ENCODE measurements around the gene COL19A1.

COL19A1 gene

GRCh38 chr6:70150521-70150920, 284.2 kb downstream of the COL19A1 start:
- Histone ChIP-seq H3K36me3 (replicated peaks; ENCODE audit: insufficient read depth, low read length) (no peaks in the 10 kb centered on the region), H3K4me1 (ENCODE audit: low read length) (no peaks in the 10 kb centered on the region), H3K27me3 (replicated peaks; ENCODE audit: insufficient read depth, low read length) (no peaks in the 10 kb centered on the region), H3K79me2 (ENCODE audit: low read length) (no peaks in the 10 kb centered on the region), H4K20me1 (ENCODE audit: insufficient read depth, low read length) (no peaks in the 10 kb centered on the region), H3K4me3 (ENCODE audit: low read length) (no peak overlapping the region), H3K4me2 (ENCODE audit: low read depth, low read length) (no peak overlapping the region), H3K27ac (ENCODE audit: low read length) (no peak overlapping the region), H3K9me3 (replicated peaks; ENCODE audit: insufficient read depth, low read length) (no peaks in the 10 kb centered on the region), H3F3A (ENCODE audit: insufficient read depth, low read length) (no peaks in the 10 kb centered on the region), H2AFZ (ENCODE audit: low read length) (no peak overlapping the region), H3K9me2 (replicated peaks; ENCODE audit: insufficient read depth, low read length) (no peaks in the 10 kb centered on the region), H3K9ac (ENCODE audit: low read length) (no peak overlapping the region)
- TF ChIP-seq EZH2phosphoT487 (IDR thresholded peaks at IDR 0.05; ENCODE audit: low read length): no peak
- DNase-seq: no peak

DNA sequence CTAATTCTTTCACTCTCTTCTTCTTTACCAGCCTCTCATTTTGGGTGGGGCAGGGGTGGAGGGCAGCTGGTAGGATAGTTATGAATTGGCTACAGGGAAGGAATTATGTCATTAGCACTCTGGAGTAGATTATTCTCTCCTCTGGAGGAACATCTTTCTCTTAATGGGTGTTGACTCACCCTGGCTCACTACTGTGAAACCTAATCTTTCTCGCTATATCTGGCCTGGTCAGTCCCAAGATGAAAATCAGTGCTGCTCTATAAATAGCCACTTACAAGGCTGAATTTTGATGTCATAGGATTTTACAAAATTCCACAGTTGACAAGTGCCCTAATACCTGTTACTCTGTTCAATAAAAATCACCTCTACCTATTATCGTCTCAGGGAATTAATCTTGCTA, 285.3 kb downstream of the COL19A1 start:
- H3K4me2 ChIP-seq (ENCODE audit: low read depth, low read length): no peak overlapping the region

DNA sequence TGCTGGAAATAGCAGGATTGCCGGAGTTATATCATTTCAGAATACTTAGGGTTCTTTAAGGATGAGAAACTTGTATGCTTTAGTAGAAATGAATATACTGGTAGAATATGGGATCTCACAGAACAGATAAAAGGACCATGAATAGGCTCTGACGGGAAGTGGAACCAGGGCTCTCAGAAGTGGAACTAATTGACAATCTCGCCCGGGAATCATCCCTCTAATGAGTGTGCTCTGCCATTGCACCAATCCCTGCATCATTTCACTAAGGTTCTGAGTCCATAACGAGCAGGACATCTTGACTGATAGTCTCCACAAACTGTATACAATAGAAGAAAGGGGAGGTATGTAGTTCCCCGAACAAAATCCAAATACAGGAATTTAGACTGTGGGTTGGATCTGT, 286.4 kb downstream of the COL19A1 start:
- no peaks in the 10 kb centered on the region for H3K9me2 ChIP-seq (replicated peaks; ENCODE audit: insufficient read depth, low read length)
- H3K27ac ChIP-seq (ENCODE audit: low read length): no peak overlapping the region
- no peaks in the 10 kb centered on the region for H3K36me3 ChIP-seq (replicated peaks; ENCODE audit: insufficient read depth, low read length)
- no peaks in the 10 kb centered on the region for H3K4me1 ChIP-seq (ENCODE audit: low read length)
- H3K27me3 ChIP-seq (replicated peaks; ENCODE audit: insufficient read depth, low read length): no peaks in the 10 kb centered on the region
- TF ChIP-seq CTCF (IDR thresholded peaks at IDR 0.05; ENCODE audit: low read length) (no peak), EZH2phosphoT487 (IDR thresholded peaks at IDR 0.05; ENCODE audit: low read length) (no peak), EZH2 (optimal IDR thresholded peaks at IDR 0.05; ENCODE audit: low read depth, low read length) (no peak)
- no peak overlapping the region for H3K4me3 ChIP-seq (ENCODE audit: low read length)
- no peak overlapping the region for H2AFZ ChIP-seq (ENCODE audit: low read length)
- H3K79me2 ChIP-seq (ENCODE audit: low read length): no peaks in the 10 kb centered on the region
- H3K4me2 ChIP-seq (ENCODE audit: low read depth, low read length): no peak overlapping the region
- no peak overlapping the region for H3K9ac ChIP-seq (ENCODE audit: low read length)
- H3K9me3 ChIP-seq (replicated peaks; ENCODE audit: insufficient read depth, low read length): no peaks in the 10 kb centered on the region
- H4K20me1 ChIP-seq (ENCODE audit: insufficient read depth, low read length): no peaks in the 10 kb centered on the region
- DNase-seq: no peak
- no peaks in the 10 kb centered on the region for H3F3A ChIP-seq (ENCODE audit: insufficient read depth, low read length)

More for the DNA sequence above, 285.3 kb downstream of the COL19A1 start:
- Histone ChIP-seq H2AFZ (ENCODE audit: low read length) (no peak overlapping the region), H3K9me3 (replicated peaks; ENCODE audit: insufficient read depth, low read length) (no peaks in the 10 kb centered on the region), H3K4me3 (ENCODE audit: low read length) (no peak overlapping the region), H3K36me3 (replicated peaks; ENCODE audit: insufficient read depth, low read length) (no peaks in the 10 kb centered on the region), H3K4me1 (ENCODE audit: low read length) (no peaks in the 10 kb centered on the region), H4K20me1 (ENCODE audit: insufficient read depth, low read length) (no peaks in the 10 kb centered on the region), H3K9me2 (replicated peaks; ENCODE audit: insufficient read depth, low read length) (no peaks in the 10 kb centered on the region), H3K9ac (ENCODE audit: low read length) (no peak overlapping the region), H3K27ac (ENCODE audit: low read length) (no peak overlapping the region), H3F3A (ENCODE audit: insufficient read depth, low read length) (no peaks in the 10 kb centered on the region), H3K27me3 (replicated peaks; ENCODE audit: insufficient read depth, low read length) (no peaks in the 10 kb centered on the region), H3K79me2 (ENCODE audit: low read length) (no peaks in the 10 kb centered on the region)
- no peak for DNase-seq
- TF ChIP-seq CTCF (IDR thresholded peaks at IDR 0.05; ENCODE audit: low read length) (no peak), EZH2 (optimal IDR thresholded peaks at IDR 0.05; ENCODE audit: low read depth, low read length) (no peak), EZH2phosphoT487 (IDR thresholded peaks at IDR 0.05; ENCODE audit: low read length) (no peak)

GRCh38 chr6:70157086-70157485, 290.7 kb downstream of the COL19A1 start:
- Histone ChIP-seq H4K20me1 (ENCODE audit: insufficient read depth, low read length) (no peaks in the 10 kb centered on the region), H3K9me3 (replicated peaks; ENCODE audit: insufficient read depth, low read length) (no peaks in the 10 kb centered on the region), H3K4me1 (ENCODE audit: low read length) (no peaks in the 10 kb centered on the region), H3K36me3 (replicated peaks; ENCODE audit: insufficient read depth, low read length) (no peaks in the 10 kb centered on the region), H3K4me2 (ENCODE audit: low read depth, low read length) (no peak overlapping the region), H3K9me2 (replicated peaks; ENCODE audit: insufficient read depth, low read length) (no peaks in the 10 kb centered on the region), H3K9ac (ENCODE audit: low read length) (no peak overlapping the region), H3K27ac (ENCODE audit: low read length) (no peak overlapping the region), H3F3A (ENCODE audit: insufficient read depth, low read length) (no peaks in the 10 kb centered on the region), H2AFZ (ENCODE audit: low read length) (no peak overlapping the region), H3K27me3 (replicated peaks; ENCODE audit: insufficient read depth, low read length) (no peaks in the 10 kb centered on the region), H3K4me3 (ENCODE audit: low read length) (no peak overlapping the region), H3K79me2 (ENCODE audit: low read length) (no peaks in the 10 kb centered on the region)
- DNase-seq: no peak
- TF ChIP-seq CTCF (IDR thresholded peaks at IDR 0.05; ENCODE audit: low read length) (no peak), EZH2 (optimal IDR thresholded peaks at IDR 0.05; ENCODE audit: low read depth, low read length) (no peak), EZH2phosphoT487 (IDR thresholded peaks at IDR 0.05; ENCODE audit: low read length) (no peak)

Measured in MM.1S (cell line).